HG03469 (cell line): ENCODE measurements around the gene ANKRD9.
A peak's percentile ranks its signal among the peaks of the same experiment; 100 is the strongest.
"Not testable (repeated sequence)": the region's sequence is repeated elsewhere in the genome, so short reads cannot be mapped to it uniquely, and the experiment has no call there.

Experiments
- ATAC-seq: cut with Tn5 transposase; IDR thresholded peaks from one replicate; pipeline ENCODE4 v1.9.1; 2021; ENCODE audit warnings: mild to moderate bottlenecking, moderate library complexity, moderate number of reproducible peaks; ENCODE audit not compliant: unreplicated experiment

ANKRD9 gene

GRCh38 chr14:102538602-102539543 lies 29.3 kb upstream of the ANKRD9 start:
- ATAC-seq, result no peak

GRCh38 chr14:102537981-102538601 lies 28.5 kb upstream of the ANKRD9 start:
- no peak for ATAC-seq

- no peak for ATAC-seq
Observed at GRCh38 chr14:102532204-102532658, 22.7 kb upstream of the ANKRD9 start.

GRCh38 chr14:102530828-102531478 lies 21.4 kb upstream of the ANKRD9 start:
- no peak for ATAC-seq

- no peak for ATAC-seq
Observed at GRCh38 chr14:102528431-102529170, 19.0 kb upstream of the ANKRD9 start.

GRCh38 chr14:102525929-102526497 lies 16.4 kb upstream of the ANKRD9 start:
- no peak for ATAC-seq

GRCh38 chr14:102525219-102525928 lies 15.8 kb upstream of the ANKRD9 start:
- no peak for ATAC-seq

GRCh38 chr14:102524451-102525218 lies 15.1 kb upstream of the ANKRD9 start:
- peak; percentile 94 for ATAC-seq

- ATAC-seq, result no peak
Observed at GRCh38 chr14:102523569-102524450, 14.2 kb upstream of the ANKRD9 start.

GRCh38 chr14:102523200-102523568 lies 13.6 kb upstream of the ANKRD9 start:
- ATAC-seq, result no peak

GRCh38 chr14:102519709-102520108 lies 10.1 kb upstream of the ANKRD9 start:
- ATAC-seq, result not testable (repeated sequence)

GRCh38 chr14:102518063-102518648 lies 8.6 kb upstream of the ANKRD9 start:
- no peak for ATAC-seq

- ATAC-seq, result peak; percentile 14
Observed at GRCh38 chr14:102517392-102518062, 8.0 kb upstream of the ANKRD9 start.

- ATAC-seq, result peak; percentile 48
Observed at GRCh38 chr14:102516531-102517391, 7.2 kb upstream of the ANKRD9 start.

- no peak for ATAC-seq
Observed at GRCh38 chr14:102514987-102515733, 5.6 kb upstream of the ANKRD9 start.
